Astrocyte of the spinal cord (primary cell): ENCODE results near the gene ACY1.

ENCODE experiments used
- DNase-seq: peaks from one replicate; pipeline ENCODE4 v3.0.0; 2011; ENCODE audit warnings: low read depth, low spot score
- H3K4me3 ChIP-seq: 2 replicates; pipeline ENCODE4 v1.5.1; 2011; ENCODE audit warnings: low read depth, mild to moderate bottlenecking, low read length, moderate library complexity
- in situ Hi-C: cut with HindIII; loops from 2 replicates; pipeline ENCODE4 v1.10.0; 2017; ENCODE audit warnings: low sequenced_read_pairs
- TF ChIP-seq, protein P1 (sequence below): IDR thresholded peaks from 2 replicates; pipeline ENCODE4 v1.5.1; 2012; ENCODE audit warnings: low read depth, mild to moderate bottlenecking, low read length, inconsistent platforms

ACY1 gene

DNA sequence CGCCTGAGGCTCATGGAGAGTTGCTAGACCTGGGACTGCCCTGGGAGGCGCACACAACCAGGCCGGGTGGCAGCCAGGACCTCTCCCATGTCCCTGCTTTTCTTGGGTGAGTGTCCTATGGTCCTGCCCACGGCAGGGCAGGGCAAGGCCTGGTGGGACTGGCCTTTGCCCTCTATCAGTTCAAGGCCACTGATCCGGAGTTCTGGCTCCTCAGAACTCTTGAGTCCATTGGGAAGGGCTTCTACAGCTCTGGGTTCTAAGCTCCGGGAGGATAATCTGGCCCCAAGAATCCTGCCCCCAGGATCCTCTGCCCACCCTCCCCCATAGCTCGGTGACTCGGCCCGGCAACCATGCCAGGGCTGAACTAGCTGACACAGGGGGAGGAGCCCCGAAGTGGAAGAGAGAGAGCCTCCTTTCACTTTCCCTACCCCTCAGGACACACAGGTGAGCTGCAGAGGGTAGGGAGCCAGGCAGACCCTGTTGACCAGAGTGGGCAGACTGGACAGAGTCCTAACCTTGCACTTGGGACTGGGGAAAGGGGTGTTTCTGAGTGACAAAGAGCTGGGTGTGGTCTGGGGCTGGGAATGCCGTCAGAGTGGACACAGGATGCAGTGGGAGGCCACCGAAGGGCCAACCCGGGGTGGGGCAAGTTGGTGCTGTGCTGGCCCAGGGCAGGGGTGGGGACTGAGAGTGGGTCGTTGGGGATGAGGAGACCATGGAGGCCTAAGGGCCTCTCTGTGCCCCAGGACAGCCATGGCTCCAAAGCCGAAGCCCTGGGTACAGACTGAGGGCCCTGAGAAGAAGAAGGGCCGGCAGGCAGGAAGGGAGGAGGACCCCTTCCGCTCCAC, 40.5 kb upstream of the ACY1 start:
- peak; percentile 24 for DNase-seq
- TF ChIP-seq, protein P1, sequence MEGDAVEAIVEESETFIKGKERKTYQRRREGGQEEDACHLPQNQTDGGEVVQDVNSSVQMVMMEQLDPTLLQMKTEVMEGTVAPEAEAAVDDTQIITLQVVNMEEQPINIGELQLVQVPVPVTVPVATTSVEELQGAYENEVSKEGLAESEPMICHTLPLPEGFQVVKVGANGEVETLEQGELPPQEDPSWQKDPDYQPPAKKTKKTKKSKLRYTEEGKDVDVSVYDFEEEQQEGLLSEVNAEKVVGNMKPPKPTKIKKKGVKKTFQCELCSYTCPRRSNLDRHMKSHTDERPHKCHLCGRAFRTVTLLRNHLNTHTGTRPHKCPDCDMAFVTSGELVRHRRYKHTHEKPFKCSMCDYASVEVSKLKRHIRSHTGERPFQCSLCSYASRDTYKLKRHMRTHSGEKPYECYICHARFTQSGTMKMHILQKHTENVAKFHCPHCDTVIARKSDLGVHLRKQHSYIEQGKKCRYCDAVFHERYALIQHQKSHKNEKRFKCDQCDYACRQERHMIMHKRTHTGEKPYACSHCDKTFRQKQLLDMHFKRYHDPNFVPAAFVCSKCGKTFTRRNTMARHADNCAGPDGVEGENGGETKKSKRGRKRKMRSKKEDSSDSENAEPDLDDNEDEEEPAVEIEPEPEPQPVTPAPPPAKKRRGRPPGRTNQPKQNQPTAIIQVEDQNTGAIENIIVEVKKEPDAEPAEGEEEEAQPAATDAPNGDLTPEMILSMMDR, result no peak
- peak overlapping the region; percentile 45 for H3K4me3 ChIP-seq
- in situ Hi-C loops, result no loop called here

DNA sequence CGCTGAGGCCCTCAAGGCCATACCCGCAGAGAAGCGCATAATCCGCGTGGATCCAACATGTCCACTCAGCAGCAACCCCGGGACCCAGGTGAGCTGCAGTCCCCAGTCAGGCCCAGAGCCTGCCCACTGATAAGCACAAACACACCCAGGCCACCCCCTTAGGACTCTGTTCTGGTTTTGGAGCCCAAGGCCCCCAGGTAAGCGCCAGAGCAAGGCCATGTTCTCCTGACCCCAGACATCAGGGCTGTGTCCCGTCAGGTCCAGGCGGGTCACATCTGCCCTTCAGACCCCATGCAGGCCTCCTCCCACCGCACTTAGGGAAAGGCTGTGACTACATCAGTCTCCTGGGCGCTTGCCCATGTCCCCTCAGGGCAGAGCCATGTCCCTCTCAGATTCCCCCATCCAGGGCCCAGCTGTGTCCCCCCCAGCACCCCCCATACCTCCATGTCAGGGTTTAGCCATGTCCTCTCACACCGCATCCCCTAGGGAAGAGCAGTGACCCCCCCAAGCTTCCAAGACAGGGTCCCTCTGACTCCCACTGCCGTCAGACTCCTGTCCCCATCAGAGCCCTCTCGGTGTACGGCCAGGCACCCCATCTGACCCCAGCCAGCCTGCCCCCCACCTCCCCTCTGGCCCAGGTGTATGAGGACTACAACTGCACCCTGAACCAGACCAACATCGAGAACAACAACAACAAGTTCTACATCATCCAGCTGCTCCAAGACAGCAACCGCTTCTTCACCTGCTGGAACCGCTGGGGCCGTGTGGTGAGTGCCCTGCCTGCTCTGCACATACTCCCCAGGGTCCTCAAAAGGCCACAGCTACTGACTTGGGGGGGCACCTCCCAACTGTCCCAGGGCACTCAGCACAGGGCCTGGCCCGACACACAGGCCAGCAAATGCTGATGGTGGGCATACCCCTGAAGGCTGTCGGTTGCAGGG, 39.6 kb upstream of the ACY1 start:
- in situ Hi-C loops, result no loop called here
- TF ChIP-seq, protein P1, result no peak
- no peak overlapping the region for H3K4me3 ChIP-seq
- no peak for DNase-seq

GRCh38 chr3:51944451-51945021, 38.8 kb upstream of the ACY1 start:
- TF ChIP-seq, protein P1, result no peak
- DNase-seq, result no peak
- in situ Hi-C loops, result no loop called here
- no peak overlapping the region for H3K4me3 ChIP-seq

DNA sequence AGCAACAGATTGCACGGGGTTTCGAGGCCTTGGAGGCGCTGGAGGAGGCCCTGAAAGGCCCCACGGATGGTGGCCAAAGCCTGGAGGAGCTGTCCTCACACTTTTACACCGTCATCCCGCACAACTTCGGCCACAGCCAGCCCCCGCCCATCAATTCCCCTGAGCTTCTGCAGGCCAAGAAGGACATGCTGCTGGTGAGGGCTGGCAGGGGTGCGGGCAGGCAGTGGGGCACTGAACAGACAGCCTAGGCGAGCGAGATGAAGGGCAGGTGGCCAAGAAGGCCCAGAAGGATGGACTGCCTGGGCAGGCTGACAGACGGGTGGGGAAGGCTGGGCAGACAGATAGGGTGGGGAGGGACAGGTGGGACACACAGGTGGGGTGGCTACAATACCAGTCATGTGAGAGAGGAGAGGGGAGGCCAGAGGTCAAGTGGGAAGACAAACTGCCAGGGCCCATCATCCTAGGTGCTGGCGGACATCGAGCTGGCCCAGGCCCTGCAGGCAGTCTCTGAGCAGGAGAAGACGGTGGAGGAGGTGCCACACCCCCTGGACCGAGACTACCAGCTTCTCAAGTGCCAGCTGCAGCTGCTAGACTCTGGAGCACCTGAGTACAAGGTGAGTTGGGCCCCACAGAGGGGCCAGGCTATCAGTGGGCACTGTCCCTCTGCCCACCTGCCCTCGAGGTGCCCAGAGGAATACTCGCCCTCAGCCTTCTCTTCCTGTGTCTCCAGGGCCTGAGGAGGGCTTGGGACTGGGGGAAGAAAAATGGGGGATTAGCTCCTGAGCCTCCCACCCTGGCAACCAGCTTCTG, 38.1 kb upstream of the ACY1 start:
- no peak overlapping the region for H3K4me3 ChIP-seq
- no peak for DNase-seq
- TF ChIP-seq, protein P1, result no peak
- in situ Hi-C loops, result no loop called here

DNA sequence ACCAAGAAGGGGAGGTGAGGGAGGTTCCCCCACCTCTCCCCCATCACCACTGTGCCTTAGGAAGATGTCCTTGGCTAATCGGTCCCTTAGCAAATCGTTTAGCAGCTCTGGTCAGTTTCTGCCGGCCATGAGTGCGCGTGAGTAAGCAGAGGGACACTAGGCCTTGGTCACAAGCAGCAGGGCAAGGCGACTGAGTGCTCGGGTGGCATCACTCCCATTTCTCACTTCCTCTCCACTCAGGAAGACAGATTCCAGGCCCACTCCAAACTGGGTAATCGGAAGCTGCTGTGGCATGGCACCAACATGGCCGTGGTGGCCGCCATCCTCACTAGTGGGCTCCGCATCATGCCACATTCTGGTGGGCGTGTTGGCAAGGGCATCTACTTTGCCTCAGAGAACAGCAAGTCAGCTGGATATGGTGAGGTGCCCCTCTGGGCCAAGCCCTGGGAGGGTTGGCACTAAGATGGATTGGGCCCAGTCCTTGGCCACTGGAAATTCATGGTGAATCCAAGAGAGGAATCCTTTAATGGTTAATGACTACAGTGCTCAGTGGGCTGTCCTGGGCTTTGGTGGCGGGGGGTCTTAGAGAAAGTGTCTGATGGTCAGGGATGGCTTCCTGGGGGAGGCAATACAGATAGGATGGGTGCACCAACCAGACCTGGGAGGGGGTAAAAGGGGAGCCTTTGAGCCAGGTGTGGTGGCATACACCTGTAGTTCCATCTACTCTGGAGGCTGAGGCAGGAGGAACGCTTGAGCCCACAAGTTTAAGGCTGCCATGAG, 37.2 kb upstream of the ACY1 start:
- TF ChIP-seq, protein P1, result no peak
- in situ Hi-C loops, result no loop called here
- no peak overlapping the region for H3K4me3 ChIP-seq
- no peak for DNase-seq
